ENCODE data around the gene MED16.

Gene MED16

DNA sequence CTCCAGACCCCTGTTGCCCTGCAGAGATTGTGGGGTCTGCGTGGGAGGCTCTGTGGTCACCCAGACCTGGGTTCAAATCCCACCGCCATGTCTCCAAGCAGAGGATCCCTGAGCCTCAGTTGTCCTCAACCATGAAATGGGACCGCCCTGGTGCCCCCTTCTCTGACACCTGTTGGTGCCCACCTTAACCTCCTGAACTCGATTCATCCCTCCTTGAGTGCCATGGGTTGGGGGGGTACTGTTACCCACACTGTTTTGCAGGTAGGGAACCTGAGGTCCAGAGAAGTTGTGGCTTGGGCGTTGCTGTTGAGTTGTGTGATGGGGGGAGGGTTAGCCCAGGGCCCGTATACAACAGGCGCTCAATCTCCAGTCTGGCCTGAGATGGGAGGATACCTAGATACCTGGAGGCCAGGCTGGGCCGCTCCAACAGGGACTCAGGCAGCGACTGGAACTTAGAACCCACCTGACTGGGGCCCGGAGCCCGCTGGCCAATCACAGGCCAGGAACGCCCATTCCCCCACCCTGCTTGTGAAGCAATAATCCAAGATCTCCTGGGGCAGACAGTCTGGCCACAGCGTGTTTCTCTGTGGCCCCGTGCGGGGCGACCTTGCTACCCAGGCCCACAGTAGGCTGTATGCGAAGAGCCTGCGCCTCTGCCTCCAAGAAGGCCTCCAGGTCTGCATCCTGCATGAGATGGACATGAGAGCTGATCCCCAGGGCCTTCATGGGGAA lies 35.6 kb upstream of the MED16 start:
- DNase-seq: no peak

DNA sequence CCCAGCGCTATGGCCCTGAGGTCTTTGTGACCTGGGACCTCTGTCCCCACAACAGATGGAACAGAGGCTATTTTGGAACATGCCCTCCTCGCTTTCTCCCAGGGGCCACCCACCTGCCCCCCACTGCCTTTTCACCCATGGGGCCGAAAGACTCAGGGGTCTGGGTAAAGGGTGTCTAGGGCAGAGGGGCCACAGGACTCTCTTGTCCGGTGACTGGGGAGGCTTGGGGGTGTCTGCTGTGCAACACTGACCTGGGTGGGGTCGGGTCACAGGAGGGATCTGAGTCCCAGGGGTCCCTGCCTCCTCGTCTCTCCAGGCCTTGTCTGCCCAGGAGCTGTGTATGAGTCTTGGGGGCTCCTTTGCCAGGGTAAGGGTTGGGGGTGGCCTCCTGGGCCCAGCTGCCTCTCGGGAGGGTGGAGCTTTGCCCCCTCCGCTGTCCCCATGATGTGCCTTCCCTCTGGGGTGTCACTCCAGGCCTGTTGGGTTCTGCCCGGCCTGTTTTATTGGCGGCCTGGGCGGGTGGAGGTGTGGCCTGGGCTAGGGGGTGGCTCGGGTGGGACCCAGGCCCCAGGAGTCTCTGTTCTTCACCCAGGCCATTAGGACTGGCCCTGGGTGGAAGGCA lies 34.9 kb upstream of the MED16 start:
- DNase-seq: no peak

DNA sequence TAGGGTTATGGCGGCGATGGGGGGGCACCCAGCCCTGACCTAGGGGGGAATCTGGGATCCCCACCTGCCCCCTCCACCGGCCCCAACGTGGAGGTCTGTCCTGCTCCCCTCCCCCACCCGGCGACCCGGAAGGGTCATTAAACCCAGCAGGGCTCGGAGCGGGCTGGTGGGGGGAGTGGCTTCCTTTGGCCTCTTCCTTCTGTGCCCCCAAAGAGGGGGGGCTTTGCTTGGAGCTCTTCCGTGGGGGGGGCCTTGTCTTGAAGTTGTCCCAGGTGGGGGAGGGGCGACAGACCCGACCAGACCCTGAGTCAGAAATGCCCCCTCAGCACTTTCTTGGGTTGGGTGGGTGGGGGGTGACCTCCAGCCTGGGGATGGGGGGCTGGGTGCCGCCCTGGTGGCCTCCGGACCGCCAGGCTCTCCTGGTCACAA lies 34.4 kb upstream of the MED16 start:
- DNase-seq: no peak

DNA sequence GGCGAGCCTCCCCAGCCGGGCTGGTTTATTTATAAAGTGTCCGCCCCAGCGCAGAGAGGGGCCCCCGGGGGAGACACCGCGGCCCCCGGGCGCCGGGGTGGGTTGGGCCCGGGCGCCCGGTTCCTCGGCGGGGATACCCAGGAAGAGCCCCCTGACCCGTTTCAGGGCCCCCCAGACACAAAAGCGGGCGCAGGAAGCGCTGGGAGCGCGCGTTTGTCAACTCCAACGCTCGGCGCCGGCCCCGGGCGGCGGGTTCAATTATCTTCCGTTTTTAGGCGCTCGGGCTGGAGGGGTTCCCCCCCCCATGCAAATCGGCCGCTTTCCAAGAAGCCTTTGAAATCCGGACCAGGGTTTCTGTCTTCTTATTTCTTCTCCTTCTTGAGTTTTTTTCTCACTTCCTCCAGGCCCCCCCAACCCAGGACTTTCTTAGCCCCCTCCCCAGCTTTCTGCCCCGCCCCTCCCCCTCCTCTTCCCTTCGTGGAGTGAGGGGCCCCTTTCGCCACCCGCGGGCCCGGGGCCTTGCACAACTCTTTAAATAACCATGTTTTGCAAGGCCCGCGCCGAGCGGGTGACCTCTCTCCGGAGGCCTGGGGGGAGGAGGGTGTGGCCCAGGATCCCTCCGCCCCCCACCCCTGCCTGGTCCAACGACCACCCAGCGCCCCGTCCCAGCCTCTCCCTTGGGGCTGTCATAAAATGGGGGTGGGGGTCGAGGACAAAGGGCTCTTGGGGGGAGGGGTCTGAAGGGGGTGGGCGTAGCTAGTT lies 33.8 kb upstream of the MED16 start:
- DNase-seq: peak; percentile 63

DNA sequence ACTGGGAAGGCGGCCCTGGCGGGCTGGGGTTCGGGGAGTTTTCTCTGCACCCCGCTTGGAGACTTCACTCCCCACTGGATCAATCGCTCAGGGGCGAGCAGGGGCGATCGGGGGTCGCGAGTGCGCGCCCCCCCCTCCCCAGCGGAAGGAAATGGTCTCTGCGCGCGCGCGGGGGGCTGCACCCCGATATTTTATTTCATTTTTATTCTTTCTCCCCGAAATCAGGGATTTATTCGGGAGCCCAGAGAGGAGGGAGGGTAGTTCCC lies 33.3 kb upstream of the MED16 start:
- DNase-seq: no peak

DNA sequence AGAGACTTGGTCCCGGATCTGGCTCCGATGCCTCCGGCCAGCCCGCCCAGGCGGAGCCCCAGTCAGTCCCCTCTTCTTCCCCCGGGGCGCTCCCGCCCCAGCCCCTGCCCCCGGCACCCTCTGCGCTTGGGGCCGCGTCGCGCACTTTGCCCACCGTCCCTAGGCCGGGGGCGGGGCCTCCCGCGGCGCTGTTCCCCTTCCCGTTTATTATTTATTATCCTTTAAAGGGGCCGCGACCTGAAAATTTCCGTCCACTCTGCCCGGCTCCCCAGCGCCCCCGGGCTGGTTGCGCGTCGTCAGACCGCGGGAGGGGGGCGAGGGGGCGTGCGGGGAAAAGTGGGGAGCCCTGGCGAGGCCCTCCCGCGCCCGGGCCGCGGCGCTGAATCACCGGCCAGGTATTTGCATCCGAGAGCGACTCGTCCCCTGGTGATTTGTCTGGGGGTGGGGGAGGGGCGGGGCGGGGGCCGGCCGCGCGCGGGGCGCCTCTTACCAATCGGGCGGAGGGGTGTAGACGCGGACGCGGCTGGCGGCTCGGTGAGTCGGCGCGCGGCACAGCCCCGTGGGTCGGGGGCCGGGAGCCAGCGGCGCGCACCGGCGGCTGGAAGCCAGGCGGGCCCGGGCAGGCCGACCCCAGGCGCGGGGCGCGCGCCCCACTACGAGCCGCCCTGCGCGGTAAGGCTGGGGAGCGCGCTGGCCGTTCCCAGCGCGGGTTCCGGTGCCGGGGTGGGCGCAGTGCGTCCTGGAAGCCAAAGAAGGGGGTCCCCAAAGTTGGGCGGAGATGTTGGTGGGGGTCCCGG lies 32.7 kb upstream of the MED16 start, which contains the start of gene ARID3A:
TSS of gene ARID3A (plus strand) at position 510 of the 797 bp plus-strand sequence. CDS start 3,494 bp downstream, outside the sequence.
- DNase-seq: peak; percentile 78

DNA sequence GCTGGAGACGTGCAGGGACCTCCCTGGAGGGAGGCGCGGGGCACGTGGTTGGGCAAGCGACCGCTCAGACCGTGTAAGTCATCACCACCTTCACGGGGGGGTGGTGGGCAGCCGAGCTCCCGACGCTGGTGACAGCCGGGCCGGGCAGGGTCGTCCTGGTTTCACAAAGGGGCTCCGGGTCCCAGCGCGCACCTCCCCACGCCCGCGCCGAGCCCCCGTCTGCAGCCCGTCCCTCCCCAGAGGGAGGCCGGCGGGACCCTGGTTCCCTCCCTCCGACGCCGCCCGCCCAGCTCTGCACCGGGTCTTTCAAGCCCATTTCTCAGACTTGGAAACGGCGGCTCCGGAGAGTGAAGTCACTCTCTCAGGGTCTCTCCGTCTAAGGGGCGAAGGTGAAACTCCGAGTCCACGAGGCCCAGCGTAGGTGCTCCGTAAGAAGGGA lies 32.1 kb upstream of the MED16 start:
- peak; percentile 82 for DNase-seq

DNA sequence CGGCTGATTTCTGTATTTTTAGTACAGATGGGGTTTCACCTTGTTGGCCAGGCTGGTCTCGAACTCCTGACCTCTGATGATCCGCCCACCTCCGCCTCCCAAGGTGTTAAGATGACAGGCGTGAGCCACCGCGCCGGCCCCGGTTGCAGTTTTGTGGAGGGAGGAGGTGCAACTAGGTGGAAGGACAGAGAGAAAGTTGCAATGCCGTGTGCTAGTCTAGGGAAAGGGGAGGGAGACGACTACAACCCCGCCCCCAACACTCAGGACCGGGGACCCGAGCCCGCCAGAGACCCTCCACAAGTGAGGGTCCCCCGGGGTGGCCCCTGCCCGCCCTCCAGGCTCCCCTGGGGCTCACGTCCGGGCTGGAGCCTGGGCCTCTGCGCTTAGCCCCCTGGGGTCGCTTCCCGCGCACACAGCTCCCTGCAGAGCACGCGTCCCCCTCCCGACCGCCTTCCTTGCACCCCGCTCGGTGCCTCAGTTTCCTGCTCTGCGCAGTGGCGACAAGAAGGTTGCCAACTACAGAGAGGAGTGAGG lies 31.6 kb upstream of the MED16 start:
- DNase-seq: no peak

DNA sequence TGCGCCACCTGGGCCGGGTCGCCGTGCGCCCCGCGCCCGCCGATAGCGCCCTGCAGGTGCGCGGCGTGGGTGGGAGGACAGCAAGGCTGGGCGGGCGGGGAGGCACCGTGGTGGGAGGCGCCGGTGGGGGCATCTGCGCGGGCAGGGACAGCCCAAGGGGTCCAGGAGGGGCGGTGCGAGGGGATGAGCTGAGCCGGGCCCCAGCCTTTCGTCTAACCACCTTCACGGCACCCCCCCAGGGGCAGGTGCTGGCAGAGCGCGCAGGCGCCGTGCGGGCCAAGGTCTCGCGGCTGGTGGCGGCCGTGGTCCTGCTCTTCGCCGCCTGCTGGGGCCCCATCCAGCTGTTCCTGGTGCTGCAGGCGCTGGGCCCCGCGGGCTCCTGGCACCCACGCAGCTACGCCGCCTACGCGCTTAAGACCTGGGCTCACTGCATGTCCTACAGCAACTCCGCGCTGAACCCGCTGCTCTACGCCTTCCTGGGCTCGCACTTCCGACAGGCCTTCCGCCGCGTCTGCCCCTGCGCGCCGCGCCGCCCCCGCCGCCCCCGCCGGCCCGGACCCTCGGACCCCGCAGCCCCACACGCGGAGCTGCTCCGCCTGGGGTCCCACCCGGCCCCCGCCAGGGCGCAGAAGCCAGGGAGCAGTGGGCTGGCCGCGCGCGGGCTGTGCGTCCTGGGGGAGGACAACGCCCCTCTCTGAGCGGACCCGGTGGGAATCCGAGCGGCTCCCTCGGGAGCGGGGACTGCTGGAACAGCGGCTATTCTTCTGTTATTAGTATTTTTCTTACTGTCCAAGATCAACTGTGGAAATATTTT lies 27.3 kb upstream of the MED16 start:
- DNase-seq: peak; percentile 38

DNA sequence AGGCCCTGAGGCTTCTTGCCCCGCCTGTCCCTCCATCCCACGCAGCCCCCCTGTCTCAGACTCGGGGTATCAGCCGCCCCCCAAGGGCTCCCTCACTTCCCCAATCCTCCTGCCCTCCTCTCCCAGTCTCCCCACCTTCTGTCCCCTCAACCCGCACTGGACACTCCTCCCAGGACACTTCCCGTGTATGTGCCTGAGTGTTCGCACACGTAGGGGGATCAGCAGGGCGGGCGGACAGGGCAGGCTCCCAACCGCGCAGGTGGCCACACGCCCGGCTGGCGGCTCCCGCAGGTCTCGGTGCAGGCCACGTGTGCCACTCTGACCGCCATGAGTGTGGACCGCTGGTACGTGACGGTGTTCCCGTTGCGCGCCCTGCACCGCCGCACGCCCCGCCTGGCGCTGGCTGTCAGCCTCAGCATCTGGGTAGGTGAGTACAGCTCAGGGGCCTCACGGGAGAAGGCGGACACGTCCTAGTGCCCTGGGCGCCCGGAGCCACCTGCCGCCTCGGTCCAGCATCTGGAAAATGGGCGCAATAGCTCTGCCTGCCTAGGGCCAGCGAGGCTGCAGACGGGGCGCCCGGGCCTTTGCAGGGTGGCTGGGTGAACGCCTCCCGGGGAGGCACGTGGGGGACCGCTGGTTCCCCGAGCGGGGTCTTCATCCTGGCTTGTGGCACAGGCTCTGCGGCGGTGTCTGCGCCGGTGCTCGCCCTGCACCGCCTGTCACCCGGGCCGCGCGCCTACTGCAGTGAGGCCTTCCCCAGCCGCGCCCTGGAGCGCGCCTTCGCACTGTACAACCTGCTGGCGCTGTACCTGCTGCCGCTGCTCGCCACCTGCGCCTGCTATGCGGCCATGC lies 26.4 kb upstream of the MED16 start:
- no peak for DNase-seq

DNA sequence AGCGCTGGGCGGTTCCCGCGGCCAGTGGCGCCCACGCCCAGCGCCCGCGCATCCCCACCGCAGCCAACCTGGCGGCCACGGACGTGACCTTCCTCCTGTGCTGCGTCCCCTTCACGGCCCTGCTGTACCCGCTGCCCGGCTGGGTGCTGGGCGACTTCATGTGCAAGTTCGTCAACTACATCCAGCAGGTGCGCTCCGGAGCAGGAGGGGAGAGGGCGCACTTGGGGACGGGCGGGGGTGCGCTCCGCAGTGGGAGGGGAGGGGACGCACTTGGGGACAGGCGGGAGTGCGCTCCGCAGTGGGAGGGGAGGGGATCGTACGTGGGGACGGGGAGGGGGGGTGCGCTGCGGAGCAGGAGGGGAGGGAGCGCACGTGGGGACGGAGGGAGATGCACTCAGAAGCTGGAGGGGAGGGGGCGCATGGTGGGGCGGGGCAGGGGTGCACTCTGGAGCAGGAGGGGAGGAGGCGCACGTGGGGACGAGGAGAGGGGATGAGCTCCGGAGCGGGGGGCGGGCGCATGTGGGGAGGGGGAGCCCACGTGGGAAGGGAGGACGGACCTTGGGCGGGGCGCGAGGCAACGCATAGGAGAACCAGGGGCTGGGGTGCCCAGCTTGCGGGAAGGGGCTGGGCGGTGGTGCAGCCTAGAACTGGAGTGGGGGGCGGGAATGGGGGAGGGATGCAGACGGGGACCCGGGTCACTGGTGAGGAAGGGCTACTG lies 25.7 kb upstream of the MED16 start:
- DNase-seq: no peak

DNA sequence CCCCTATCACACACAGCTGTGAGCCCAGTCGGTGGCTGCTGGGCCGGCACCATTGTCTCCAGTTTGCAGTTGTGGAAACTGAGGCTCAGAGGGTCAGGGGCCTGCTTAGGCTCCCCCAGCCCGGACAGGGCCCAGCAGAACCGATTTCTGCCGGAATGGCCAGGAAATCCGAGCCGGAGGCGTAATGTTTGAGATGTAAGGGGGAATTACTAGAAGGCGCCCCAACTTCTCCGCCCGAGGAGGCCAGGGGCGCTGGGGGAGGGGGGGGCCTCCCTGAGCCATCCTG lies 25.1 kb upstream of the MED16 start:
- DNase-seq: no peak

DNA sequence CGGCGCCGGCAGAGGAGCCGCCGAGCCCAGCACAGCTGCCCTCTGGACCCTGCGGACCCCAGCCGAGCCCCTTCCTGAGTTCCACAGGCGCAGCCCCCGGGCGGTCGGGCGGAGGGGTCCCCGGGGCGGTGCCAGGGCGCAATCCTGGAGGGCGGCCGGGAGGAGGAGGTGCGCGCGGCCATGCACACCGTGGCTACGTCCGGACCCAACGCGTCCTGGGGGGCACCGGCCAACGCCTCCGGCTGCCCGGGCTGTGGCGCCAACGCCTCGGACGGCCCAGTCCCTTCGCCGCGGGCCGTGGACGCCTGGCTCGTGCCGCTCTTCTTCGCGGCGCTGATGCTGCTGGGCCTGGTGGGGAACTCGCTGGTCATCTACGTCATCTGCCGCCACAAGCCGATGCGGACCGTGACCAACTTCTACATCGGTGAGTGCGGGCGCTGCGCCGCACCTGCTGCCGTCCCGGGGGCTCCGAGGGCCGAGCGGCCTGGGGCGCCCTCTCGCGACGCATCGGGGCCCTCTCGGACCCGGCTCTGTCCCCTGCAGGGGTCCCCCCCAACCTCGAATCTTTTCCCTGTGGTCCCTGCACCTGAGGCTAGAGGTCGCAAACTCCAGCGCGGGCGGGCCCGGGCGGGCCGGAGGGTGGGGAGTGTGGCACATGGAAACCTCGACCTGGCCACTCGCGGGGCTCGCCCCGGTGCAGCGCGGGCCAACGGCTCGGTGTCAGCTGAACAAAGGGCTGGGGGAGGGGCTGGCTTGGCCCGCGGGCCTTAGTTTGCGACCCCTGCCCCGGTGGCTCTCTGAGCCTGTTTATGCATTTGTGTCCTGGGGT lies 24.6 kb upstream of the MED16 start, which contains the start of gene KISS1R:
TSS of gene KISS1R (plus strand) at position 11 of the 829 bp plus-strand sequence. CDS start at position 181, 170 bp downstream.
- peak; percentile 24 for DNase-seq

DNA sequence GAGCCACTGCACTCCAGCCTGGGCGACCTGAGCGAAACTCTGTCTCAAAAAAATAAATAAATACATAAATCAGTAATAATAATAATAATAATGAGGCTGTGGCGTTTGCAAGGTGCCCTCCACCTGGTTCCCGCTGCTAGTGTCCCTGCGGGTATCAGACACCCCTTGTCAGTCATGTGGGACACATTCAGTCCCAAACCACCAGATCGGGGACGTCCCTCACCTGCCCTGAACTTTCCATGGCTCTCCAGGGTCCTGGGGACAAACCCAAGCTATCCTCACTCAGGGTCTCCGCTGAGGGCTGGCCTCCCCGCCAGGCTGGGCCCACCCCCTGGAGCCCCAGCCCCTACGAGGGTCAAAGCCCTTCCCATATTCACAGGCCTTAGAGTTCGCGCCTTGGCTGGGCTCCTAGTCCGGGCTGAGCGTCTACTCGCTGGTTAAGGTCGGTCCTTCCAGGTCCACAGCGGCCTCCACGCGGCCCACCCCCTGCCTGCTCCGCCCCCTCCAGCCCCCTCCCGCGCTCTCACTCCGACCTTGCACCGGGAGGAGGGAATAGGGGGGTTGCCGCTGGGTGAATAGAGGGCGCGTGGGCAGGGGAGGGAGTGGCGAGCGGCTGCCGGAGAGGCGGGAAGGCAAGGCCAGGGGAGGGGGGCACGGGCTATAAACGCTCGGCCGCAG lies 23.8 kb upstream of the MED16 start:
- no peak for DNase-seq

DNA sequence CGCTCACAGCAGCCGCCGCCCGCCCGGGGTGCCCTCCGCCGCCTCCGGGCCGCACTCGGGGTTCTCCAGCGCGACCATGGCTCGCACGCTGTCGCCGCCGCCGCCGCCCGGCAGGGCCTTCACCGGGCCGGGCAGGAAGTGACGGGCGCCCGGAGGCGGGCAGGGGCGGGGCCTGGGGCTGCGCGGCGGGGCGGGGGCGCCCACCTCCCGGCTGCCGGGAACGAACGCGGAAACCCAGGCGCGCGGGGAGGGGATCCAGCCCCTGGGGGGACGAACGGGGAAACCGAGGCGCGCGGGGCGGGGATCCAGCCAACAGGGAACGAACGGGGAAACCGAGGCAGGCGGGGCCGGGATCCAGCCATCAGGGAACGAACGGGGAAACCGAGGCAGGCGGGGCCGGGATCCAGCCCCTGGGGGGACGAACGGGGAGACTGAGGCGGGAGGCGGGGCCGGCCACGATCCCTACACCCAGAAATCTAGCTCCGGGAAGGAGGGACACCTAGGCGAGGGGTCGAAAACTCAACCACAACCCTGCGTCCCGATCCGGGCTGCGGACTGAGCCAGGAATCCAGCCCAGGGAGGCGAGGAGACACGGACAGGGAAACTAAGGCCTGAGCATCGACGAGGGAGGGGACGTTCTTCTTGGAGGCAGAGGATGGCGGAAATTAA lies 20.2 kb upstream of the MED16 start, which contains the start of gene R3HDM4:
TSS of gene R3HDM4 (minus strand) at position 140 of the 669 bp plus-strand sequence. CDS start at position 78, 62 bp downstream.
- DNase-seq: peak; percentile 53

DNA sequence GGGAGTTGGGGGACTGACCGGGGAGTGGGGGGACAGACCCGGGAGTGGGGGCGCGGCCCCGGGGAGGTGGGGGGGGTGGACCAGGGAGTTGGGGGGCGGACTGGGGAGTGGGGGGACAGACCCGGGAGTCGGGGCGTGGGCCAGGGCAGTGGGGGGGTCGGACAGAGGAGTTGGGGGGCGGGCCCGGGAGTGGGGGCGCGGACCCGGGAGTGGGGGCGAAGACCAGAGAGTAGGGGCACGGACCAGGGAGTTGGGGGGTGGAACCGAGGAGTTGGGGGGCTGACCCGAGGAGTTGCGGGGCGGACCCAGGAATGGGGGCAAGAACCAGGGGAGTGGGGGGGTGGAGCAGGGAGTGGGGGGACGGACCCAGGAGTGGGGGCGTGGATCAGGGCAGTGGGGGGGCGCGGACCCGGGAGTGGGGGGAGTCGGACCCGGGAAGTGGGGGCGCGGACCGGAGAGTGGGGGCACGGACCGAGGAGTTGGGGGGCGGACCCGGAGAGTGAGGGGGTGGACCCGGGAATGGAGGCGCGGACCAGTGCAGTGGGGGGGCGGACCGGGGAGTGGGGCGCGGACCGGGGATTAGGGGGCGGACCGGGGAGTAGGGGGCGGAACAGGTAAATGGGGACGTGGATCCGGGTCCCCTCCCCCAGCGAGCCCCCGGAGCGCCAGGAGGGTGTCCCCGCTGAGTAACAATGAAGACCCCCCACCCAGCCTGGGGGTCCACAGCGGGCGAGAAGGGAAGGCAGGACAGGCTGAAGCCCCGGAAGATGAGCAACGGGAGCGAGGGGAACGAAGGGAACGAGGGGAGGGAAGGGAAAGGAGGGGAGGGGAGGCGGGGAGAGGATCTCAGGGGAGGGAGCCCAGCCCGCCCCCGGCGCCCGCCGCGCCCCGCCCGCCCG lies 19.4 kb upstream of the MED16 start:
- DNase-seq: no peak

All from hematopoietic multipotent progenitor cell treated with erythropoietin and hydrocortisone succinate and interleukin-3 and kit ligand, for 8 days (in vitro differentiated cells).